Dedifferentiated amniotic fluid mesenchymal stem cell (primary cell): Measurements from ENCODE around the gene DCP1A.
"Not testable (repeated sequence)": the region's sequence is repeated elsewhere in the genome, so short reads cannot be mapped to it uniquely, and the experiment has no call there.

Experiments used
- DNase-seq: peaks from one replicate; pipeline ENCODE4 v3.0.0-alpha.2; 2016; ENCODE audit errors: extremely low spot score

Gene DCP1A

GRCh38 chr3:53328746-53329145, 18.6 kb downstream of the DCP1A start:
- DNase-seq = no peak

- not testable (repeated sequence) for DNase-seq
Measured at GRCh38 chr3:53327986-53328385, 19.4 kb downstream of the DCP1A start.

GRCh38 chr3:53324105-53324504, 23.2 kb downstream of the DCP1A start:
- no peak for DNase-seq

- DNase-seq = no peak
Measured at GRCh38 chr3:53320697-53321096, 26.6 kb downstream of the DCP1A start.

- DNase-seq = peak; percentile 69
Measured at GRCh38 chr3:53318522-53318921, 28.8 kb downstream of the DCP1A start.

GRCh38 chr3:53312832-53313231, 34.5 kb downstream of the DCP1A start:
- no peak for DNase-seq

- no peak for DNase-seq
Measured at GRCh38 chr3:53311882-53312281, 35.5 kb downstream of the DCP1A start.

GRCh38 chr3:53303957-53304356, 43.4 kb downstream of the DCP1A start:
- no peak for DNase-seq

GRCh38 chr3:53303549-53303948, 43.8 kb downstream of the DCP1A start:
- DNase-seq = no peak

GRCh38 chr3:53300826-53301225, 46.5 kb downstream of the DCP1A start:
- DNase-seq = no peak

GRCh38 chr3:53299611-53300023, 47.7 kb downstream of the DCP1A start:
- peak; percentile 86 for DNase-seq

- DNase-seq = no peak
Measured at GRCh38 chr3:53295410-53295809, 51.9 kb downstream of the DCP1A start.

- DNase-seq = no peak
Measured at GRCh38 chr3:53293867-53294266, 53.5 kb downstream of the DCP1A start.

GRCh38 chr3:53288214-53288613, 59.1 kb downstream of the DCP1A start:
- no peak for DNase-seq

- DNase-seq = peak; percentile 69
Measured at GRCh38 chr3:53287131-53287629, 60.2 kb downstream of the DCP1A start.

- no peak for DNase-seq
Measured at GRCh38 chr3:53286727-53287126, 60.6 kb downstream of the DCP1A start.

- no peak for DNase-seq
Measured at GRCh38 chr3:53282581-53282980, 64.8 kb downstream of the DCP1A start.

- no peak for DNase-seq
Measured at GRCh38 chr3:53278667-53279066, 68.7 kb downstream of the DCP1A start.

GRCh38 chr3:53274938-53275605, 72.3 kb downstream of the DCP1A start:
- no peak for DNase-seq

GRCh38 chr3:53273146-53273670, 74.1 kb downstream of the DCP1A start:
- no peak for DNase-seq

- DNase-seq = peak; percentile 99
Measured at GRCh38 chr3:53269888-53270880, 77.2 kb downstream of the DCP1A start.

- DNase-seq = not testable (repeated sequence)
Measured at GRCh38 chr3:53269193-53269592, 78.2 kb downstream of the DCP1A start.
